ENCODE results near the gene FAU.

FAU gene

GRCh38 chr11:65134952-65135632, 13.2 kb upstream of the FAU start:
- Histone ChIP-seq H3K27me3 (ENCODE audit: control insufficient read depth, insufficient read depth, low read length) (peaks cover 1% of the 10 kb centered on the region), H3K4me1 (ENCODE audit: control insufficient read depth, insufficient read depth, low read length) (peaks cover 16% of the 10 kb centered on the region), H3K4me2 (ENCODE audit: low read length) (peak overlapping the region; percentile 91), H3K9ac (ENCODE audit: low read depth, low read length) (peak overlapping the region; percentile 98), H3K36me3 (ENCODE audit: insufficient read depth, low read length) (peaks cover 30% of the 10 kb centered on the region), H3K9me3 (replicated peaks; ENCODE audit: low read length) (no peaks in the 10 kb centered on the region), H3K4me3 (ENCODE audit: low read length) (peak overlapping the region; percentile 96)

DNA sequence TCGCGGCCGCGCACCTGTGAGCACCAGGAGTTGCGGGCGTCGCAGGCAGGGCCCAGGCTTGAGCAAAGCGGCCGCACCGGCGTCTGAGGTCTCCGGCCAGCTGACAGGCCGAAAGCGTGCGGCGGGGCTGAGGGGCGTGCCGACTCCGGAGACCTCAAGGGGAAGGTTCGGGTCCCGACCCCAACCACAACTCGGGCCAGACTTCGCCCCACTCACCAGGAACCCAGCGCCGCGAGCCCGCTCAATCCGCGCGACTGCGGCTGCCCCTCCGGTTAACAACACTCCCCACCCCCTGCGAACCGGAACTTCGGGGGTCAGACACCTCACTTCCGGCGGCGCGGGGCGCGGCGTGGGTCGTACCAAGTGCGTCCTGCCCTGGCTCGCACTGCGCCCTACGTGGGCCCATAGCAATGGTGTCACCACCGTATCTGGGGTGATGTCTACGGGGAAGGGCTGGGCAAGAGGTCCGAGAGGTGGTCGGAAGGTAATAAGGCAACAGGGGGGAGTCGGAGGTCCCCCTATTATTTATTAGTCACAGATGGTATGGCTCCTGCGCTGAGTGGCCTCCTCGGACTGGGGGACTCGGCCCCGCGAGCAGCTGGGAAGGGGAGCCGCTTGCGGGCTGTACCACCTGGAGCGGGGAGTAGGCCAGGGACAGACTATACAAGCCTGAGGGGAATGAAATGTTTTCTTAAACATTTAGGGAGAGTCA, 12.5 kb upstream of the FAU start, which contains the start of gene SYVN1:
Gene SYVN1 (minus strand): TSS at position 280 of the 712 bp plus-strand sequence. CDS start 918 bp downstream, outside the sequence.
- peak within 1 kb of the TSS; percentile 96 for H3K4me3 ChIP-seq (ENCODE audit: low read length)
- H3K4me1 ChIP-seq (ENCODE audit: control insufficient read depth, insufficient read depth, low read length): peaks cover 16% of the 10 kb centered on the region
- no peaks in the 10 kb centered on the region for H3K9me3 ChIP-seq (replicated peaks; ENCODE audit: low read length)

GRCh38 chr11:65133724-65134123, 11.8 kb upstream of the FAU start:
- peaks cover 44% of the 10 kb centered on the region for H3K36me3 ChIP-seq (ENCODE audit: insufficient read depth, low read length)
- peak overlapping the region; percentile 91 for H3K4me2 ChIP-seq (ENCODE audit: low read length)
- H3K4me1 ChIP-seq (ENCODE audit: control insufficient read depth, insufficient read depth, low read length): peaks cover 16% of the 10 kb centered on the region
- peak overlapping the region; percentile 98 for H3K9ac ChIP-seq (ENCODE audit: low read depth, low read length)
- H3K4me3 ChIP-seq (ENCODE audit: low read length): peak overlapping the region; percentile 96
- H3K27me3 ChIP-seq (ENCODE audit: control insufficient read depth, insufficient read depth, low read length): no peaks in the 10 kb centered on the region
- H3K9me3 ChIP-seq (replicated peaks; ENCODE audit: low read length): no peaks in the 10 kb centered on the region

More for the DNA sequence above, 12.5 kb upstream of the FAU start, which contains the start of gene SYVN1:
- Histone ChIP-seq H3K4me2 (ENCODE audit: low read length) (peak within 1 kb of the TSS; percentile 91), H3K27me3 (ENCODE audit: control insufficient read depth, insufficient read depth, low read length) (no peaks in the 10 kb centered on the region), H3K36me3 (ENCODE audit: insufficient read depth, low read length) (peaks cover 37% of the 10 kb centered on the region), H3K9ac (ENCODE audit: low read depth, low read length) (peak within 1 kb of the TSS; percentile 98)

GRCh38 chr11:65132988-65133700, 11.2 kb upstream of the FAU start:
- H3K27me3 ChIP-seq (ENCODE audit: control insufficient read depth, insufficient read depth, low read length): no peaks in the 10 kb centered on the region
- H3K4me2 ChIP-seq (ENCODE audit: low read length): peak overlapping the region; percentile 91
- peaks cover 16% of the 10 kb centered on the region for H3K4me1 ChIP-seq (ENCODE audit: control insufficient read depth, insufficient read depth, low read length)

GRCh38 chr11:65132238-65132987, 10.5 kb upstream of the FAU start:
- Histone ChIP-seq H3K4me1 (ENCODE audit: control insufficient read depth, insufficient read depth, low read length) (peaks cover 16% of the 10 kb centered on the region), H3K9me3 (replicated peaks; ENCODE audit: low read length) (no peaks in the 10 kb centered on the region), H3K4me3 (ENCODE audit: low read length) (peak overlapping the region; percentile 96), H3K27me3 (ENCODE audit: control insufficient read depth, insufficient read depth, low read length) (no peaks in the 10 kb centered on the region), H3K36me3 (ENCODE audit: insufficient read depth, low read length) (peaks cover 55% of the 10 kb centered on the region), H3K4me2 (ENCODE audit: low read length) (peak overlapping the region; percentile 91), H3K9ac (ENCODE audit: low read depth, low read length) (no peak overlapping the region)

More at GRCh38 chr11:65132988-65133700, 11.2 kb upstream of the FAU start:
- H3K9ac ChIP-seq (ENCODE audit: low read depth, low read length): peak overlapping the region; percentile 98
- peaks cover 49% of the 10 kb centered on the region for H3K36me3 ChIP-seq (ENCODE audit: insufficient read depth, low read length)
- H3K9me3 ChIP-seq (replicated peaks; ENCODE audit: low read length): no peaks in the 10 kb centered on the region
- H3K4me3 ChIP-seq (ENCODE audit: low read length): peak overlapping the region; percentile 96

DNA sequence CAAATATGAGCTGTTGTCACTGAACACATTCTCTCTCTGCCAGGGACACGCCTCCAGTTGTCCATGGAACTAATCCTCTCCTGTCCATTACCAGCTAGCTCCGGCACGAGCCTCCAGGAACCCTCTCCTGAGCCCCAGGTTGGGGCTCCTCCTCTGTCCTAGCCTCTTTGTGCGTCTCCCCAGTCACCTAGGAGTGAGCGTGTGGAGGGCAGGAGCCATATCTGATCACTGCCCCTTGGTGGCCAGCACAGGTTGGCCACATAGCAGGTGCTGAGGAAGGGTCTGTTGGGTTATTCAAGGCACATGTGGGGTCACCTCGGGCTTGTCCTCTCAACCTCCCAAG, 9.9 kb upstream of the FAU start:
- Histone ChIP-seq H3K36me3 (ENCODE audit: insufficient read depth, low read length) (peaks cover 61% of the 10 kb centered on the region), H3K9me3 (replicated peaks; ENCODE audit: low read length) (no peaks in the 10 kb centered on the region)

GRCh38 chr11:65131417-65131776, 9.5 kb upstream of the FAU start:
- H3K4me3 ChIP-seq (ENCODE audit: low read length): no peak overlapping the region
- no peak overlapping the region for H3K9ac ChIP-seq (ENCODE audit: low read depth, low read length)
- H3K9me3 ChIP-seq (replicated peaks; ENCODE audit: low read length): no peaks in the 10 kb centered on the region
- peaks cover 16% of the 10 kb centered on the region for H3K4me1 ChIP-seq (ENCODE audit: control insufficient read depth, insufficient read depth, low read length)
- peaks cover 65% of the 10 kb centered on the region for H3K36me3 ChIP-seq (ENCODE audit: insufficient read depth, low read length)
- no peaks in the 10 kb centered on the region for H3K27me3 ChIP-seq (ENCODE audit: control insufficient read depth, insufficient read depth, low read length)
- no peak overlapping the region for H3K4me2 ChIP-seq (ENCODE audit: low read length)

More for the DNA sequence above, 9.9 kb upstream of the FAU start:
- no peak overlapping the region for H3K9ac ChIP-seq (ENCODE audit: low read depth, low read length)
- H3K27me3 ChIP-seq (ENCODE audit: control insufficient read depth, insufficient read depth, low read length): no peaks in the 10 kb centered on the region
- no peak overlapping the region for H3K4me3 ChIP-seq (ENCODE audit: low read length)
- peaks cover 16% of the 10 kb centered on the region for H3K4me1 ChIP-seq (ENCODE audit: control insufficient read depth, insufficient read depth, low read length)
- H3K4me2 ChIP-seq (ENCODE audit: low read length): no peak overlapping the region

DNA sequence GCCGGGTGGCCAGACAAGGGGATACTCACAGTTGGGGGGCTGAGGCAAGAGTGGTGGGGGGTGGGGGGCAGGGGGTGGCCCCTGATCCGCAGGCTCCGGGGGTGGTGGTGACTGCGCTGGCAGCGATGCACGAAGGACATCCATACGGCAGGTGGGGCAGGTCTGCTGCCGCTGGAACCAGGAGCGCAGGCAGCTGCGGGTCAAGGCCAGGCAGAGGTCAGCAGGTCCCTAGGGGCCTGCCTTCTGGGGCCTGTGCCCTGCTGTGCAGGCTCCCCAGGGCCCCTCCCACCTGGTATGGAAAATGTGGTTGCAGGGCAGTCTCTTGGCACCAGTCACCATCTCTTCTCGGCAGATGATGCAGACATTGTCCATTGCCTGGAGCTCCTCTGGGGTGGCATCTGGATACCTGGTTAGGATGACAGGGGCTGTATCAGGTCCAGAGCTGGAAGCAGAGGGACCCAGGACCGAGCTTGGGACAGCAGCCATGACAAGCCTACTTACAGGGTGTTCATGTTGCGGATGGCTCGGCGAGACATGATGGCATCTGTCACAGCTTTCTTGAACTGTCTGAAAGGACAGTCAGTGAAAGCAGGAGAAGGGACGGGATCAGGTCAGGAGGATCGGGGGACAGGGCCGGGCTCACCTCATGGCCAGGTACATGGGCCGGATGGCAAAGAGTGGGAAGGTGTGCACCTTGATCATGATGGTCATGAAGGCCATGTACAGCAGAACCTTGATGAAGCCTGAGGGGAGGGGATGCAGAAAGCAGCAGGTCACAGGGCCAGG, 8.9 kb upstream of the FAU start:
- no peaks in the 10 kb centered on the region for H3K27me3 ChIP-seq (ENCODE audit: control insufficient read depth, insufficient read depth, low read length)
- H3K4me1 ChIP-seq (ENCODE audit: control insufficient read depth, insufficient read depth, low read length): peaks cover 16% of the 10 kb centered on the region
- H3K4me2 ChIP-seq (ENCODE audit: low read length): no peak overlapping the region
- no peak overlapping the region for H3K4me3 ChIP-seq (ENCODE audit: low read length)
- no peaks in the 10 kb centered on the region for H3K9me3 ChIP-seq (replicated peaks; ENCODE audit: low read length)
- no peak overlapping the region for H3K9ac ChIP-seq (ENCODE audit: low read depth, low read length)
- H3K36me3 ChIP-seq (ENCODE audit: insufficient read depth, low read length): peaks cover 70% of the 10 kb centered on the region

GRCh38 chr11:65129649-65130441, 7.9 kb upstream of the FAU start:
- Histone ChIP-seq H3K36me3 (ENCODE audit: insufficient read depth, low read length) (peaks cover 79% of the 10 kb centered on the region), H3K9ac (ENCODE audit: low read depth, low read length) (no peak overlapping the region), H3K4me3 (ENCODE audit: low read length) (no peak overlapping the region), H3K4me1 (ENCODE audit: control insufficient read depth, insufficient read depth, low read length) (peaks cover 11% of the 10 kb centered on the region), H3K27me3 (ENCODE audit: control insufficient read depth, insufficient read depth, low read length) (no peaks in the 10 kb centered on the region), H3K9me3 (replicated peaks; ENCODE audit: low read length) (no peaks in the 10 kb centered on the region), H3K4me2 (ENCODE audit: low read length) (no peak overlapping the region)

All from skeletal muscle satellite cell (primary cell).